HG03060 (cell line): ENCODE data around the gene ATOH8.

ENCODE experiments used
- ATAC-seq: cut with Tn5 transposase; IDR thresholded peaks from one replicate; pipeline ENCODE4 v1.9.1; 2021; ENCODE audit warnings: low read depth, moderate number of reproducible peaks; ENCODE audit not compliant: unreplicated experiment

The ATOH8 gene

DNA sequence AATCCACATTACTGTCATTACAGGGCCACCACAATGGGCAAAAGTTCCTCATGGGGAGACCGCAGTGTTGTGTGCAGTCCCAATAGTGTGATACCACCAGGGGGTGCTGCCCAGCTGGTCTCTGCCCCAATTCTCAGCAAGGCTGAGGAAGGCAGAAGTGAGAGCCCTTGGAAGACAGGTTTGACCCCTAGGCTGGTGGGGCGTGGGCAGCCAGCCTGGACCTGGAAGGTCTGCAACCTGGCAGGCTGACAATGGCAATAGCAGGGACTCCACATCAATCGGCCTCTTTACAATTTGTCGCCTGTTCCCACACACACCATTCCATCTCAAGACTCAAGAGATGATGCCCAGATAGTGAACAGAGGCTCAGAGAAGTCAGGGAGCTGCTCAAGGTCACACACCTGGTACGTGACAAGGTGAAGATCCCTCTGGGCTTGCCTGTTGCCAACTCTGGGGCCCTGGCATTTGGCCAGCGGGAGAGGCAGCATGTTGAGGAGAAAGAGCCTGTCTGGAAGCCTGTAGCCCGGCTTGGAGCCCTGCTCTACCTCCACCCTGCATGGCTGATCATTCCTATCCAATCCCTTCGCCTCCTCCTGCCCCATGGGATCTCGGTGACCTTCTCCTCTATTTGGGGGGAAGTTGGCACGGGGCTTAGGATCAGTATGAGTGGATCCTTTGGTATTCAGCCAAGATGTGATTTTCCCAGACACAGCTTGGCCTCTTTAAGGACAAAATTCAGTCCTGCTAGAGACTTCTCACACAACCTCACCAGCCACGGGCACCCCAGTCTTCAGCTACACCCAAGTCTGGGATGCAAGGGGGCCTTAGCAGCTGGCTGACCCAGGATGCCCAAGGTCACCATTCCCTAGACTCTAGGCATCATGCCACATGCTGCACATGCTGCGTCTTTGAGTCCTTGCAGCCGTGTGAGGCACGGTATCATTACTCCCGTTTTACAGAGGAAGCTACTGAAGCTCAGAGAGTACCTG lies 2.9 kb upstream of the ATOH8 start:
- ATAC-seq = no peak

DNA sequence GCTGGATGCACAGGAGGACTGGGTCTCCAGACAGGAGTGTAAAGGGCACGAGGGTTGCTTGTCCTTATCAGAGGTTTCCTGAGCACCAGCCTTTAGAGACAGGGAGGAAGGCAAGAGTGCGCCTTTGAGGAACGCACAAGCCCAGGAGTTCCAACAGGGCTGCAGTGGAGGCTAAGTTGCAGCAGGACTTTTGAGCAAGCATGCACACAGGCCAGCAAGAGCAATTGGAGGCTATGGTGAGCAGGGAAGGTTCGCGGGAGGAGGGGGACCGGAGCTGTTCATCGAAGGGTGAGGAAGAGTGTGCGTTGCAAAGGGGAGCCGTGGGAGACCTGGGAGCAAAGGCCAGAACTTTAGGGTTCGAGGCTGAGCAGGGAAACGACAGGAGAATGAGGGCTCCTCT lies 2.2 kb upstream of the ATOH8 start:
- ATAC-seq = no peak

DNA sequence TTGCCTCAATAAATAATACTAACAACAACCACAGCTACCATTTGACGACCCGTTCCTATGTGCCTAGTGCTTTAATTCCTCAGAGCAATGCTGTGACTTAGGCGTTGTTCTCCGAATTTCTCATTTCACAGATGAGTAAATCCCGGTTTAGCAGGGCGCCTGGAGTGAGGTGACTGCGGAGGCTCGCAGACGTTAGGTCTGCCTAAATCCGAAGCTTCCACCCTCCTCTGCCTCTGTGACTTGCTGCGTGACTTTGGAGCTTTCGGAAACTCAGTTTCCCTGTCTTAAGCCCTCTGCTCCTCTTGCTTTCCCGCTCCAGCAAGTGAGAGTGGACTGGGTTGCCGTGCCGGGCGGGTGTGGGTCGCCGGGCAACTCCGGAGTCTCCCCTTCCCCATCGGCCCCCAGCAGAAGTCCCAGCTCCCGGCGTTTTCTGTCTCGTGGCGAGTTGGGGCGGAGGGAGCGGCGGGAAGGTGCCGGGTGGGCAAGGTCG lies 711 bp upstream of the ATOH8 start:
- no peak for ATAC-seq

- no peak for ATAC-seq
Observed at GRCh38 chr2:85754313-85755095, 713 bp downstream of the ATOH8 start.

GRCh38 chr2:85755122-85756027 lies 1.6 kb downstream of the ATOH8 start:
- ATAC-seq = no peak

GRCh38 chr2:85756195-85756594 lies 2.4 kb downstream of the ATOH8 start:
- ATAC-seq = no peak

DNA sequence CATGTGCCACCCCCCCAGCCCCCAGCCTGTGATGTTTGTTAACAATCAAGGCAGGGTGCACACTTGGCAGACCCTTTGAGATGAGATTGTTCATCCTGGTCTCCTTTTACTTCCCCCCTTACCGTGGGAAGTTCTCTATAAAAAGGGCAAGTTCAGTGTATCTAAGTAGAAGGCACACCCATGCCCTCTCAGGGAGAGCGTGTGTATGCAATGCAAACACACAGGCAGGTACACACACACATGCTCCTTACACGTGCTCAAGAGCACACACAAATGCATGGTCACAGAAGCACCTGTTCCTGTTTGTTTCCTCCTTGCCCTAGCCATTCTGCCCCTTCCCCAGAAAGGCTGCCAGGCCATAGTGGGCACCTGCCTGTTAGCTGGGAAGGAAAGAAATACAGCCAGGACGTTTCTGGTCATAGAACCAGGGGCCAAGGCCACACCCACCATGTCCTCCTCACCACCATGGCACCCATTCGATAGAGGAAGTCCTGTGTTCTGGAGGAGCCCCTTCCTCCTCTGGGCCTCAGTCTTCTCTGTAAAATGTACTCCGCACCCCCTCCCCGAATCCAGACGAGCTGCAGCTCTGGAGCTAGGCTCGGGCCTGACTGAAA lies 3.1 kb downstream of the ATOH8 start:
- ATAC-seq = no peak

GRCh38 chr2:85757860-85758259 lies 4.1 kb downstream of the ATOH8 start:
- ATAC-seq = no peak

GRCh38 chr2:85758361-85759256 lies 4.8 kb downstream of the ATOH8 start:
- ATAC-seq = no peak

DNA sequence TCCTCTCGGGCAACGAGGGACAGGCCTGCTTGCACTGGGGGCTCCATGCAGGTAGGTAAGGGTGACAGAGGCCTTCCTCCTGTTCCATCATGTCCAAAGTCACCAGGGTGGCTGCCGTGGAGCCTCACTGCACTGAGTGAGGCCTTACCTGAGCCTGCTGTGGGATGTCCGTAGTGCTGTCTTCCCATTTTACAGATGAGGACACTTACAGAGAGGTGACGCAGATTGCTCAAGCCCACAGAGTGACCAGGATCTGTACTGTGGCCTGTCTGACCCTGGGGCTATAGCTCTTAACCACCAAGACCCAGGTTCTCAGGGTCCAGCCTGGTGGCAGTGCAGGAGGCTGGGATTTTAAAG lies 5.4 kb downstream of the ATOH8 start:
- ATAC-seq = no peak

GRCh38 chr2:85760371-85760770 lies 6.6 kb downstream of the ATOH8 start:
- ATAC-seq = no peak

DNA sequence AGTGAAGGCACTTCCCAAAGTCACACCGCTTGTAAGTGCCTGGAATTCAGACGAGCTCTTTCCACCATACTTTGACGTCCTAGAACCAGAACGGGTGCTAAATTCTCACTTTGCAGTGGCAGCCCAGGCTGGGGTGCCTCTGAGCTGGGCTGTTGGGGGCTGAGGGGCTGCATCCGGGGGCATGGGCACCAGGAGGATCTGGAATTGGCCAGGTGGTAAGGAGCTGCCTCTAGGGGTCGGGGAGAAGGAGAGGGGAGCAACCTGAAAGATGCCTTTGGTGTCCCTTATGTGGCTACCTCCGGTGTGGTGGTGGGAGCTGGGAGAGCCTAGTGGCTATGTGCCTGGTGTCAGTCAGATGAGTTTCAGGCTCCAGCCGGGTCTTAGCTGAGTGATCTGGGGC lies 7.1 kb downstream of the ATOH8 start:
- ATAC-seq = no peak

DNA sequence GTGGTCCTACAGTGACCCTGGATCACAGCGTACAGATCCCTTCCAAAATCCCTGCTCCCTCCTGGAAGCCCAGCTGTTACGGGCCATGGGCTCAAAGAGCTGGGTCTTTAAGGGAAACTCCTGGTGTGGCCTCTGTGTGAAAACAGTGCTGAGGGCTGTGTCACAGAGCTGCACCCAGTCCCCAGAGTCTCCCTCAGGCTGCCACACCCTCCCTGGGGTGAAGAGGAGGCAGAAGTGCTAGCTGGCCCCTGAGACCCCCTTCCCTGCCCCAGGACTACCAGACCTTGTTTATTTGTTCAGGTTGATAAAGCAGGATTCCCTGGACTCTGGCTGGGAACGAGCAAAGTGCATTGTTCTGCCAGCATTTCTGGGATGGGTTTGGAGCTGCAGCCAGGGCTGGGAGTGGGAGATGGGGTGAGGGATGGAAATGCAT lies 7.7 kb downstream of the ATOH8 start:
- ATAC-seq = no peak

- no peak for ATAC-seq
Observed at GRCh38 chr2:85761946-85762345, 8.2 kb downstream of the ATOH8 start.

GRCh38 chr2:85763132-85763531 lies 9.3 kb downstream of the ATOH8 start:
- no peak for ATAC-seq

- no peak for ATAC-seq
Observed at GRCh38 chr2:85763831-85764230, 10.0 kb downstream of the ATOH8 start.

GRCh38 chr2:85765081-85765731 lies 11.4 kb downstream of the ATOH8 start:
- ATAC-seq = no peak

GRCh38 chr2:85766229-85766628 lies 12.4 kb downstream of the ATOH8 start:
- ATAC-seq = no peak
